ENCODE measurements around the gene ARF4. TPM values are rescaled to one million over a fixed set of nuclear protein-coding genes. Genes with fewer than 3 reads are reported as not detected.
A peak's percentile ranks its signal among the peaks of the same experiment; 100 is the strongest.

ARF4 gene
- total RNA-seq, 1 donor from 2014 or later: 244 TPM

- peak; percentile 62 for DNase-seq (ENCODE audit: low read depth)
Measured at GRCh38 chr3:57582474-57583168, 14.5 kb downstream of the ARF4 start.

GRCh38 chr3:57577801-57578200 lies 19.3 kb downstream of the ARF4 start:
- DNase-seq (ENCODE audit: low read depth): no peak

- DNase-seq (ENCODE audit: low read depth): no peak
Measured at GRCh38 chr3:57575966-57576626, 21.0 kb downstream of the ARF4 start.

- peak; percentile 55 for DNase-seq (ENCODE audit: low read depth)
Measured at GRCh38 chr3:57572096-57572495, 25.0 kb downstream of the ARF4 start.

- no peak for DNase-seq (ENCODE audit: low read depth)
Measured at GRCh38 chr3:57570878-57571277, 26.3 kb downstream of the ARF4 start.

GRCh38 chr3:57569859-57570450 lies 27.2 kb downstream of the ARF4 start:
- no peak for DNase-seq (ENCODE audit: low read depth)

GRCh38 chr3:57559526-57559925 lies 37.6 kb downstream of the ARF4 start:
- no peak for DNase-seq (ENCODE audit: low read depth)

GRCh38 chr3:57557085-57557537 lies 40.0 kb downstream of the ARF4 start:
- DNase-seq (ENCODE audit: low read depth): peak; percentile 19

GRCh38 chr3:57556459-57557084 lies 40.6 kb downstream of the ARF4 start:
- DNase-seq (ENCODE audit: low read depth): no peak

- peak; percentile 86 for DNase-seq (ENCODE audit: low read depth)
Measured at GRCh38 chr3:57555738-57556458, 41.2 kb downstream of the ARF4 start, which contains the start of gene PDE12. Gene PDE12, plus strand, starts transcription at chr3:57556274. Its CDS starts 106 bp downstream, at chr3:57556380.

- DNase-seq (ENCODE audit: low read depth): no peak
Measured at GRCh38 chr3:57555306-57555705, 41.8 kb downstream of the ARF4 start.

GRCh38 chr3:57546616-57547015 lies 50.5 kb downstream of the ARF4 start:
- no peak for DNase-seq (ENCODE audit: low read depth)

GRCh38 chr3:57545636-57546268 lies 51.4 kb downstream of the ARF4 start:
- no peak for DNase-seq (ENCODE audit: low read depth)

- peak; percentile 74 for DNase-seq (ENCODE audit: low read depth)
Measured at GRCh38 chr3:57544181-57545125, 52.7 kb downstream of the ARF4 start, which contains the start of gene DNAH12. Gene DNAH12, minus strand, starts transcription at chr3:57544344. Its CDS starts 1,474 bp downstream, at chr3:57542870.

- no peak for DNase-seq (ENCODE audit: low read depth)
Measured at GRCh38 chr3:57538465-57538864, 58.7 kb downstream of the ARF4 start.

- peak; percentile 35 for DNase-seq (ENCODE audit: low read depth)
Measured at GRCh38 chr3:57530071-57530608, 67.0 kb downstream of the ARF4 start.

Data from renal cortical epithelial cell (primary cell).